Measurements from ENCODE around the gene CPAMD8. TPM values are rescaled to one million over a fixed set of nuclear protein-coding genes. Genes with fewer than 3 reads are reported as not detected.
"Not testable (repeated sequence)": the region's sequence is repeated elsewhere in the genome, so short reads cannot be mapped to it uniquely, and the experiment has no call there.

The CPAMD8 gene
- total RNA-seq, 1 donor from 2014 or later: 42.9 TPM

- DNase-seq (ENCODE audit: extremely low spot score, unreplicated experiment): peak; percentile 42
- Mint-ChIP-seq H3K36me3 (peaks cover 14% of the 10 kb centered on the region), H3K27me3 (no peaks in the 10 kb centered on the region), H3K27ac (no peak overlapping the region), H3K4me3 (no peak overlapping the region), H3K9me3 (no peaks in the 10 kb centered on the region), H3K4me1 (ENCODE audit: unreplicated experiment) (no peaks in the 10 kb centered on the region)
- TF ChIP-seq, protein P1, sequence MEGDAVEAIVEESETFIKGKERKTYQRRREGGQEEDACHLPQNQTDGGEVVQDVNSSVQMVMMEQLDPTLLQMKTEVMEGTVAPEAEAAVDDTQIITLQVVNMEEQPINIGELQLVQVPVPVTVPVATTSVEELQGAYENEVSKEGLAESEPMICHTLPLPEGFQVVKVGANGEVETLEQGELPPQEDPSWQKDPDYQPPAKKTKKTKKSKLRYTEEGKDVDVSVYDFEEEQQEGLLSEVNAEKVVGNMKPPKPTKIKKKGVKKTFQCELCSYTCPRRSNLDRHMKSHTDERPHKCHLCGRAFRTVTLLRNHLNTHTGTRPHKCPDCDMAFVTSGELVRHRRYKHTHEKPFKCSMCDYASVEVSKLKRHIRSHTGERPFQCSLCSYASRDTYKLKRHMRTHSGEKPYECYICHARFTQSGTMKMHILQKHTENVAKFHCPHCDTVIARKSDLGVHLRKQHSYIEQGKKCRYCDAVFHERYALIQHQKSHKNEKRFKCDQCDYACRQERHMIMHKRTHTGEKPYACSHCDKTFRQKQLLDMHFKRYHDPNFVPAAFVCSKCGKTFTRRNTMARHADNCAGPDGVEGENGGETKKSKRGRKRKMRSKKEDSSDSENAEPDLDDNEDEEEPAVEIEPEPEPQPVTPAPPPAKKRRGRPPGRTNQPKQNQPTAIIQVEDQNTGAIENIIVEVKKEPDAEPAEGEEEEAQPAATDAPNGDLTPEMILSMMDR (conservative IDR thresholded peaks at IDR 0.05): no peak
Observed at GRCh38 chr19:16943942-16944625, 82.5 kb downstream of the CPAMD8 start.

GRCh38 chr19:16943090-16943489 lies 83.5 kb downstream of the CPAMD8 start:
- peaks cover 13% of the 10 kb centered on the region for H3K36me3 Mint-ChIP-seq
- not testable (repeated sequence) for H3K4me3 Mint-ChIP-seq; H3K27me3 Mint-ChIP-seq; H3K27ac Mint-ChIP-seq; H3K9me3 Mint-ChIP-seq; H3K4me1 Mint-ChIP-seq (ENCODE audit: unreplicated experiment)
- DNase-seq (ENCODE audit: extremely low spot score, unreplicated experiment): peak; percentile 16

GRCh38 chr19:16942583-16942982 lies 84.0 kb downstream of the CPAMD8 start:
- Mint-ChIP-seq H3K9me3 (no peaks in the 10 kb centered on the region), H3K4me1 (ENCODE audit: unreplicated experiment) (no peaks in the 10 kb centered on the region), H3K27ac (no peak overlapping the region), H3K36me3 (peaks cover 11% of the 10 kb centered on the region), H3K4me3 (no peak overlapping the region), H3K27me3 (no peaks in the 10 kb centered on the region)
- peak; percentile 15 for DNase-seq (ENCODE audit: extremely low spot score, unreplicated experiment)
- TF ChIP-seq, protein P1 (conservative IDR thresholded peaks at IDR 0.05): no peak

- Mint-ChIP-seq H3K4me3 (no peak overlapping the region), H3K27me3 (no peaks in the 10 kb centered on the region), H3K4me1 (ENCODE audit: unreplicated experiment) (no peaks in the 10 kb centered on the region), H3K27ac (no peak overlapping the region), H3K9me3 (no peaks in the 10 kb centered on the region), H3K36me3 (peaks cover 4% of the 10 kb centered on the region)
- DNase-seq (ENCODE audit: extremely low spot score, unreplicated experiment): peak; percentile 29
- TF ChIP-seq, protein P1 (conservative IDR thresholded peaks at IDR 0.05): no peak
Observed at GRCh38 chr19:16940626-16941025, 86.0 kb downstream of the CPAMD8 start.

DNA sequence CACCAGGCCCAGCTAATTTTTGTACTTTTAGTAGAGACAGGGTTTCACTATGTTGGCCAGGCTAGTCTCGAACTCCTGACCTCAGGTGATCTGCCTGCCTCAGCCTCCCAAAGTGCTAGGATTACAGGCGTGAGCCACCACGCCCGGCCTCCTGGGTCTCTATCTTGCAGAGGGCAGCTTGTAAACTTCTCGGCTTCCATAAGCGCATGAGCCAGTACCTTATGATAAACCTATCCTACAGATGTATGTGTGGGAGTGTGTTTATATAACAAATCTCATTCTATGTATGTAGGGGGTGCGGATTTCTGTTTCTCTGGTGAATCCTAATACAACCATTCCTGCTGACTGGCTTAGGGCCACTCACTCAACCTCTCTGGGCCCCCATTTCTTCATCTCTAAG lies 86.5 kb downstream of the CPAMD8 start:
- not testable (repeated sequence) for H3K27me3 Mint-ChIP-seq; DNase-seq (ENCODE audit: extremely low spot score, unreplicated experiment); H3K4me1 Mint-ChIP-seq (ENCODE audit: unreplicated experiment); H3K9me3 Mint-ChIP-seq; H3K36me3 Mint-ChIP-seq; H3K27ac Mint-ChIP-seq; H3K4me3 Mint-ChIP-seq

DNA sequence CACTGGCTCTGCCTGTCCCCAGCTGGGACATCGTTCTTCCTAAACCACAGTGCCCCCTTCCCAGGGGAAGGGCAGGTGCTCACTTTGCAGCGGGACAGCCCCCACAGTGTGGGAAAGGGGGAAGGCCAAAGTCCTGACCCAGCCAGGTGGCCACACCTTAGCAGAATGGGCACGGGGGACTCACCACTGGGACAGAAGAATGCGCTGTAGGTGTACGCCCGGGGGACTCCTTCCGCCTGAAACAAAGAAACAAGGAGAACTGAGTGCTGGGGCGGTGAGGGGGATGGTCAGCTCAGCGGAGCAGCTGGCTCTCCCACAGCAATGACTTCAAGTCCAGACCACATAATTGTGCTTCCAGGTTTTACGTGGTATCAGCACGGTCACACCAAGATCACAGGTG lies 88.4 kb downstream of the CPAMD8 start:
- Mint-ChIP-seq H3K9me3 (peaks cover 6% of the 10 kb centered on the region), H3K27ac (no peak overlapping the region), H3K4me3 (no peak overlapping the region), H3K27me3 (no peaks in the 10 kb centered on the region), H3K36me3 (peaks cover 11% of the 10 kb centered on the region), H3K4me1 (ENCODE audit: unreplicated experiment) (no peaks in the 10 kb centered on the region)
- TF ChIP-seq, protein P1 (conservative IDR thresholded peaks at IDR 0.05): no peak
- no peak for DNase-seq (ENCODE audit: extremely low spot score, unreplicated experiment)

- not testable (repeated sequence) for H3K27me3 Mint-ChIP-seq; H3K4me1 Mint-ChIP-seq (ENCODE audit: unreplicated experiment); H3K9me3 Mint-ChIP-seq; DNase-seq (ENCODE audit: extremely low spot score, unreplicated experiment); H3K27ac Mint-ChIP-seq; H3K4me3 Mint-ChIP-seq
- peaks cover 11% of the 10 kb centered on the region for H3K36me3 Mint-ChIP-seq
Observed at GRCh38 chr19:16937796-16938195, 88.8 kb downstream of the CPAMD8 start.

Data from type B pancreatic cell (in vitro differentiated cells).